ENCODE data around the gene ZDHHC16.

Gene ZDHHC16

DNA sequence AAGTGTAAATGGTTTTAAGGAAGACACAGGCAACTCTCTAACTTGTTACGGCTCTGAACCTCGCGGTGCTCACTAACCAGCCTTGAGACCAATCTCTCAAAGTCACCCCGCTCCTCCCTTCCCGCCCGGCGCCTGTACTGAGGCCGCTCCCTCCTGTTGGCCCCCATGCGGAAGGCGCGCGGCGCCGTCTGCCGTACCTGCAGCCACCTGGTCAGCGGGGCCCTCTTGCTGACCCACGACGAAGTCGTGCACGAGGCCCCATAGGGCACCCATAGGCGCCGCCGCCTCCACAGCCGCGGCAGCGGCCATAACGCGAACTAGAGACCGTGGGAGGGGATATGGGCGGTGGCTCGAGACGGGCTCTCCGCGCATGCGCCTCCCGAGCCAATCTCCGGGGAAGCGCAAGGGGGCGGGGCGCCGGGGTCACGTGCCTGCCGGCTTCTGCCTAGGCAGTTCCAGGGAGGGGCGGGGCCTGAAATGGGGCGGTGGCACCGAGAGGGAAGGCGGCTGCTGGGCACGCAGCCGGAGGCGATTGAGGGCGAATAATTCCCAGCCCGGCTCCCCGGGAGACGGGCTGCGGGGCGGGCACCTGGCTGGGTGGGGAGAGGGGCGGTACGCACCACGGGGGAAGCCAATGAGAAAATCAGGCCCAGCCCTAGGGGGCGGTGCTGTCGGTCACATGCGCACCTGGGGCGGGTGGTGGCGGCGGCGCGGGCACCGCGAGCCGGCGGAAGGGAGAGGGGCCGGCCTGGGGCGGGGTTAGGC, 52.3 kb downstream of the ZDHHC16 start, which contains the start of gene MMS19 (continued):
- TF ChIP-seq ZNF140 (tag by site-specific recombination; IDR thresholded peaks at IDR 0.05) (no peak), ZNF112 (tag by site-specific recombination; IDR thresholded peaks at IDR 0.05) (no peak), ZNF324 (tag by site-specific recombination; IDR thresholded peaks at IDR 0.05) (peak; percentile 16; the same call in 1 of the 2 replicates), ZNF600 (tag by site-specific recombination; IDR thresholded peaks at IDR 0.05) (peak; percentile 99), KLF10 (tag by site-specific recombination; IDR thresholded peaks at IDR 0.05) (peak; percentile 98), ZNF221 (tag by site-specific recombination; IDR thresholded peaks at IDR 0.05; ENCODE audit: borderline replicate concordance) (no peak)
- TF ChIP-seq, protein P1, sequence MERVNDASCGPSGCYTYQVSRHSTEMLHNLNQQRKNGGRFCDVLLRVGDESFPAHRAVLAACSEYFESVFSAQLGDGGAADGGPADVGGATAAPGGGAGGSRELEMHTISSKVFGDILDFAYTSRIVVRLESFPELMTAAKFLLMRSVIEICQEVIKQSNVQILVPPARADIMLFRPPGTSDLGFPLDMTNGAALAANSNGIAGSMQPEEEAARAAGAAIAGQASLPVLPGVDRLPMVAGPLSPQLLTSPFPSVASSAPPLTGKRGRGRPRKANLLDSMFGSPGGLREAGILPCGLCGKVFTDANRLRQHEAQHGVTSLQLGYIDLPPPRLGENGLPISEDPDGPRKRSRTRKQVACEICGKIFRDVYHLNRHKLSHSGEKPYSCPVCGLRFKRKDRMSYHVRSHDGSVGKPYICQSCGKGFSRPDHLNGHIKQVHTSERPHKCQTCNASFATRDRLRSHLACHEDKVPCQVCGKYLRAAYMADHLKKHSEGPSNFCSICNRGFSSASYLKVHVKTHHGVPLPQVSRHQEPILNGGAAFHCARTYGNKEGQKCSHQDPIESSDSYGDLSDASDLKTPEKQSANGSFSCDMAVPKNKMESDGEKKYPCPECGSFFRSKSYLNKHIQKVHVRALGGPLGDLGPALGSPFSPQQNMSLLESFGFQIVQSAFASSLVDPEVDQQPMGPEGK (tag by site-specific recombination; IDR thresholded peaks at IDR 0.05): peak; percentile 64; the same call in 1 of the 2 replicates
- TF ChIP-seq, protein P2, sequence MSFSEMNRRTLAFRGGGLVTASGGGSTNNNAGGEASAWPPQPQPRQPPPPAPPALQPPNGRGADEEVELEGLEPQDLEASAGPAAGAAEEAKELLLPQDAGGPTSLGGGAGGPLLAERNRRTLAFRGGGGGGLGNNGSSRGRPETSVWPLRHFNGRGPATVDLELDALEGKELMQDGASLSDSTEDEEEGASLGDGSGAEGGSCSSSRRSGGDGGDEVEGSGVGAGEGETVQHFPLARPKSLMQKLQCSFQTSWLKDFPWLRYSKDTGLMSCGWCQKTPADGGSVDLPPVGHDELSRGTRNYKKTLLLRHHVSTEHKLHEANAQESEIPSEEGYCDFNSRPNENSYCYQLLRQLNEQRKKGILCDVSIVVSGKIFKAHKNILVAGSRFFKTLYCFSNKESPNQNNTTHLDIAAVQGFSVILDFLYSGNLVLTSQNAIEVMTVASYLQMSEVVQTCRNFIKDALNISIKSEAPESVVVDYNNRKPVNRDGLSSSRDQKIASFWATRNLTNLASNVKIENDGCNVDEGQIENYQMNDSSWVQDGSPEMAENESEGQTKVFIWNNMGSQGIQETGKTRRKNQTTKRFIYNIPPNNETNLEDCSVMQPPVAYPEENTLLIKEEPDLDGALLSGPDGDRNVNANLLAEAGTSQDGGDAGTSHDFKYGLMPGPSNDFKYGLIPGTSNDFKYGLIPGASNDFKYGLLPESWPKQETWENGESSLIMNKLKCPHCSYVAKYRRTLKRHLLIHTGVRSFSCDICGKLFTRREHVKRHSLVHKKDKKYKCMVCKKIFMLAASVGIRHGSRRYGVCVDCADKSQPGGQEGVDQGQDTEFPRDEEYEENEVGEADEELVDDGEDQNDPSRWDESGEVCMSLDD (tag by site-specific recombination; IDR thresholded peaks at IDR 0.05): peak; percentile 11; the same call in 1 of the 2 replicates

DNA sequence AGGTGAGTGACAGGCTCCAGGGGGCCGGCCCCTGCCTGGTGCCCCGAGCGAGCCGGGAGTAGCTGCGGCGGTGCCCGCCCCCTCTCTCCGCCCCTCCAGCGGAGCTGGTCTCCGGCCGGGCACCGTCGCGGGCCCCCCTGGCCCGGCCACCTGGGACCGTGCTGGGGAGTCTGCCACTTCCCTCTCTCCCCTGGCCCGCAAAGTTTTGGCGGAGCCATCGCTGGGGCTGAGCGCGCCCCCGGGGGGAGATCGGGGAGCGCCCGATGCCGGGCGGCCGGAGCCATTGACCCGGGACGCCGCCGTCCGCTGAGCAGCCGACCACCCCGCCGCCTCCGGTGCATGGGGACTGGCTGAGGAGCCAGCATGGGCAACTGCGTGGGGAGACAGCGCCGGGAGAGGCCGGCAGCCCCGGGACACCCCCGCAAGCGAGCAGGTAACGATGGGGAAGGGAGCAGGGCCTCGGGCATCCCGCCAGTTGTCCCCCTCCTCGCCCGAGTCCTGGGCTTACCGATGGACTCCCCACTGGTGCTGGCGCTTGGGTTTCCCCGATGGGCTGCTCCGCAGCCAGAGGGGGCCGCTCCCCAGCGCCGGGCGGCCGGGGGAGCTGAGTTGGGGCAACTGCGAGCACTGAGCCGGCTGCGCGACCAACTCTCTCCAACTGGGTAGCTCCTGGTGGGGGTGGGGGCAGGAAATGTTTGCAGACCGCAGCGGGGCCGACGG, 53.0 kb downstream of the ZDHHC16 start, which contains the start of gene UBTD1:
UBTD1 (plus strand) TSS at position 84 of the 720 bp plus-strand sequence; CDS start at position 364, 280 bp downstream.
- H3K27ac ChIP-seq (ENCODE audit: extremely low read depth, low read depth, low read length): peak within 1 kb of the TSS; percentile 89
- ChIA-PET CTCF (interaction anchor here (0.7 to 3.1 kb wide), 6 partner anchors 9 to 179 kb away, joined by 3 to 22 read pairs (median 6); no protein-coding TSS in a partner anchor), POLR2A (interaction anchor here (0.9 to 1.1 kb wide), 6 partner anchors 9 to 444 kb away, joined by 3 to 5 read pairs (median 3); no protein-coding TSS in a partner anchor)
- no peaks in the 10 kb centered on the region for H3K9me3 ChIP-seq (ENCODE audit: control insufficient read depth, insufficient read depth, low read depth, low read length)
- H3K36me3 ChIP-seq (ENCODE audit: control insufficient read depth in 2 of 2, insufficient read depth in 1 of 2, low read length in 2 of 2): 0 out of 3 replicates have a peak, but pooled peaks cover 0 to 3% of the 10 kb centered on the region in 2 experiments
- peaks cover 16% of the 10 kb centered on the region for H3K4me1 ChIP-seq (ENCODE audit: control insufficient read depth, insufficient read depth, low read length)
- peak within 1 kb of the TSS; percentile 88 for H3K4me3 ChIP-seq (ENCODE audit: low read depth, low read length)
- TF ChIP-seq ZNF501 (tag by site-specific recombination; IDR thresholded peaks at IDR 0.05) (0 out of 2 replicates have a peak, but pooled peaks have one; percentile 49), ZNF169 (tag by site-specific recombination; IDR thresholded peaks at IDR 0.05) (no peak), ZNF621 (tag by site-specific recombination; IDR thresholded peaks at IDR 0.05) (no peak), ZNF600 (tag by site-specific recombination; IDR thresholded peaks at IDR 0.05) (0 out of 2 replicates have a peak, but pooled peaks have one; percentile 54), REPIN1 (tag by site-specific recombination; IDR thresholded peaks at IDR 0.05; ENCODE audit: low read depth) (no peak), SP7 (tag by site-specific recombination; IDR thresholded peaks at IDR 0.05) (no peak), KLF16 (tag by site-specific recombination; IDR thresholded peaks at IDR 0.05) (no peak), ZBTB17 (tag by site-specific recombination; IDR thresholded peaks at IDR 0.05) (peak; percentile 10; the same call in 1 of the 2 replicates), EGR2 (tag by site-specific recombination; IDR thresholded peaks at IDR 0.05; ENCODE audit: low read depth) (no peak), GLIS2 (tag by site-specific recombination; IDR thresholded peaks at IDR 0.05) (peak; percentile 93), GLIS1 (tag by site-specific recombination; IDR thresholded peaks at IDR 0.05) (peak; percentile 97), IKZF3 (tag by site-specific recombination; IDR thresholded peaks at IDR 0.05) (no peak), ZNF677 (tag by site-specific recombination; IDR thresholded peaks at IDR 0.05) (no peak), ZNF10 (tag by site-specific recombination; IDR thresholded peaks at IDR 0.05) (no peak), ZBTB48 (tag by site-specific recombination; IDR thresholded peaks at IDR 0.05) (0 out of 2 replicates have a peak, but pooled peaks have one; percentile 44), ZNF157 (tag by site-specific recombination; IDR thresholded peaks at IDR 0.05) (no peak), ZNF707 (tag by site-specific recombination; IDR thresholded peaks at IDR 0.05) (no peak), BCL11B (tag by site-specific recombination; IDR thresholded peaks at IDR 0.05; ENCODE audit: low read depth) (0 out of 2 replicates have a peak, but pooled peaks have one; percentile 15)
- TF ChIP-seq, protein P3, sequence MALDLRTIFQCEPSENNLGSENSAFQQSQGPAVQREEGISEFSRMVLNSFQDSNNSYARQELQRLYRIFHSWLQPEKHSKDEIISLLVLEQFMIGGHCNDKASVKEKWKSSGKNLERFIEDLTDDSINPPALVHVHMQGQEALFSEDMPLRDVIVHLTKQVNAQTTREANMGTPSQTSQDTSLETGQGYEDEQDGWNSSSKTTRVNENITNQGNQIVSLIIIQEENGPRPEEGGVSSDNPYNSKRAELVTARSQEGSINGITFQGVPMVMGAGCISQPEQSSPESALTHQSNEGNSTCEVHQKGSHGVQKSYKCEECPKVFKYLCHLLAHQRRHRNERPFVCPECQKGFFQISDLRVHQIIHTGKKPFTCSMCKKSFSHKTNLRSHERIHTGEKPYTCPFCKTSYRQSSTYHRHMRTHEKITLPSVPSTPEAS (tag by site-specific recombination; IDR thresholded peaks at IDR 0.05): no peak
- TF ChIP-seq, protein P4, sequence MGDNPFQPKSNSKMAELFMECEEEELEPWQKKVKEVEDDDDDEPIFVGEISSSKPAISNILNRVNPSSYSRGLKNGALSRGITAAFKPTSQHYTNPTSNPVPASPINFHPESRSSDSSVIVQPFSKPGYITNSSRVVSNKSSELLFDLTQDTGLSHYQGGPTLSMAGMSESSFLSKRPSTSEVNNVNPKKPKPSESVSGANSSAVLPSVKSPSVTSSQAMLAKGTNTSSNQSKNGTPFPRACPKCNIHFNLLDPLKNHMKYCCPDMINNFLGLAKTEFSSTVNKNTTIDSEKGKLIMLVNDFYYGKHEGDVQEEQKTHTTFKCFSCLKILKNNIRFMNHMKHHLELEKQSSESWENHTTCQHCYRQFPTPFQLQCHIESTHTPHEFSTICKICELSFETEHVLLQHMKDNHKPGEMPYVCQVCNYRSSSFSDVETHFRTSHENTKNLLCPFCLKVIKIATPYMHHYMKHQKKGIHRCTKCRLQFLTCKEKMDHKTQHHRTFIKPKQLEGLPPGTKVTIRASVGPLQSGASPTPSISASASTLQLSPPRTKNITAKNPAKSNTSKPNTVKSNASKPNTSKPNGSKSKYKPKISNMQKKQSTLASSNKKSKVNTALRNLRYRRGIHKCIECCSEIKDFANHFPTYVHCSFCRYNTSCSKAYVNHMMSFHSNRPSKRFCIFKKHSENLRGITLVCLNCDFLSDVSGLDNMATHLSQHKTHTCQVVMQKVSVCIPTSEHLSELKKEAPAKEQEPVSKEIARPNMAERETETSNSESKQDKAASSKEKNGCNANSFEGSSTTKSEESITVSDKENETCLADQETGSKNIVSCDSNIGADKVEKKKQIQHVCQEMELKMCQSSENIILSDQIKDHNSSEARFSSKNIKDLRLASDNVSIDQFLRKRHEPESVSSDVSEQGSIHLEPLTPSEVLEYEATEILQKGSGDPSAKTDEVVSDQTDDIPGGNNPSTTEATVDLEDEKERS (tag by site-specific recombination; IDR thresholded peaks at IDR 0.05): no peak
